Effector CD4-positive, alpha-beta T cell (primary cell): ENCODE measurements around the gene PTPRZ1.

ENCODE experiments used
- DNase-seq: peaks from one replicate; pipeline ENCODE4 v3.0.0-alpha.2; 2020

The PTPRZ1 gene

DNA sequence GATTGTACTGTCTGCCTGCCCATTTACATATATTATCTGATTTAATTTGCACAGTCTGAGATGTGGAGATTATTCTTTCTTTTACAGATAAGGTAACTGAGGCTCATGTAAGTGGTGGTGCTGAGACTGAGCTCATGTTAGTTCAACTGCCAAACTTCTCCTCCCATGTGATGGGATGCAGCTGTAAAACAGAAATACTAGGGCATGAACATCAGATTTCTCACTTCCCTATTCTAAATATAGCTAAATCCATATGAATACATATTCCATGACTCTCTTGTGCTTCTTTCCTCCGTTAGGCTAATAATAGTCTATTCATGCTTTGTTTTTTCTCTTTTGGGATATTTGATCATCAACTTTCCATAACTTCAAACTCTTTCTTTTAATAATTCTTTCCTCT lies 84.7 kb downstream of the PTPRZ1 start:
- no peak for DNase-seq

DNA sequence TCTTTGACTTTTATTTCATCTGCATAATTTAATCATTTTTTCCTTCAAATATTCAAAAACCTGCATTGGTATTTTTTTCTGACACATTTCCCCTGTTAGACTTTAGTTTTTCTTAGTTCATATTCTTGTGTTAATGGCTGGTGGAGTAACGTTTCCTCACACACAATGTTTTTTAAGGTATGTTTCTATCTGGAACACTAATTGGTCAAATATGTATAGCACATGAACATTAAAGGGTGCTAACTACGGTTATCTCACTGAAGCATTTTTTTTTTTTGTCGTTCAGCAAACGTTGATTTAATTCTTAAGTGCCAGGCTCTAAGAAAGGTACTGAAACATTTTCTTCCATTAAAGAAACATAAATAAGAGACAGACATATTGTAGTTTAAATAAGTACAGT lies 87.7 kb downstream of the PTPRZ1 start:
- no peak for DNase-seq

DNA sequence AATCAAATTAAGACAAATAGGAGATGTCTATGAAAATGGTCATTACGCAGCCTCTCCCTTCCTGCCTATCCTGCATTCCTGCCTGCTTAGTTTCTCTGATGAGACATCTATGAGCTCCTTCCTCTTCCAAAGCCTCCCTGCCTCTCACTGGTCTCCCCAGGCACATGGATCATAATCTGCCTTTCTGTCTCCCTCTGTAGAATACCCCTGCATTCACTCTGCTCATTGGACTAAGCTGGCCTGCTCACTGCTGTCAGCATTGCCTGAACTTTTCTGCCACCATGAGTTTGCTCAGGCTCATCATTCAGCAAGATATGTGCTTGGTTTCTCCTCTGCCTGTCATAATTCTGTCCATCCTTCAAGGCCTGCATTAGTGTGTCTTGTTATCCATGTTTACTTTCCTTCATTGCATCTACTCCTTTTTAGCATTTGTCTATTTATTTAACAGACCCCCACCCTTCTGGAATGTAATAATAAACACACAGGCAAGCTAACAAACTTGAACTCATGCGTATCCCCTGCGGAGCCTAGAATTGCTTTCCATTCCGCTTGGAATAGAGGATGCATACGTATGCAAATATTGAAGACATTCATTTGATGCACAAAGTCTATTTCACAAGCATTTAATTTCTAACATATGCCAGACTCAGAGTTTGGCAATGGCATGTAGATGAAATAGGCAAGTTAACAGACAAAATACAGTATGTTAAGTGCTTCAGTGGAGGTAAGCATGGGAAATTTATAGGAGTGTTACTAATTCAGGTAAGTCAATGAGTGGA lies 88.3 kb downstream of the PTPRZ1 start:
- DNase-seq: no peak

DNA sequence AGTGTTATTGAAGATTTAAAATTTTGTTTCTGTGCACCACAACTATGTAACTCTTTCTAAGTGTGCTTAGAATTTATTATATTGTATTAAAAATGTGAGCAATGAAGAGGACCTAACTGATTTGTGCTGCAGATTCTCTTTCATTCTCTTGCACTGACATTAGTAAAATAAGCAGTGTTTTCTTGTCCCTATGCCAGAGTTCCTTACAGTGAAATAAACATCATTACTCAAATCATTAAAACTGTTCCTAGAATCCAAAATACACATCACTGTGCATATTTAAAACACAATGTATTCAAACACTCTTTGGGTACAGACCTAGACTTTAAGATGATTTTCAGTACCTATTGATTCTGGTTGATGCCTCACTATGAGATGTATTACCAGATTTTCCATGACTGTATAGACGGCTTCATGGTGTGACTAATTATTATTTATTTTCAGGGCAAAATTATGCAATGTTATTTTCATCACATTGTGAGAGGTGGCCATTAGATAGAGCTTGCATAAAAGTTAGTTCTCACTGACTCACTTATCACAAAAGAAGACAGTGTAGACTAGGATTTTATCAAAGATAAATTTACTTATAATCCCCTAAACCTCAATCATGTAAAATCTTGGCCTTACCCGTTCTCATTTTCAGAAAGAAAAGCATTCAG lies 93.4 kb downstream of the PTPRZ1 start:
- DNase-seq: no peak

DNA sequence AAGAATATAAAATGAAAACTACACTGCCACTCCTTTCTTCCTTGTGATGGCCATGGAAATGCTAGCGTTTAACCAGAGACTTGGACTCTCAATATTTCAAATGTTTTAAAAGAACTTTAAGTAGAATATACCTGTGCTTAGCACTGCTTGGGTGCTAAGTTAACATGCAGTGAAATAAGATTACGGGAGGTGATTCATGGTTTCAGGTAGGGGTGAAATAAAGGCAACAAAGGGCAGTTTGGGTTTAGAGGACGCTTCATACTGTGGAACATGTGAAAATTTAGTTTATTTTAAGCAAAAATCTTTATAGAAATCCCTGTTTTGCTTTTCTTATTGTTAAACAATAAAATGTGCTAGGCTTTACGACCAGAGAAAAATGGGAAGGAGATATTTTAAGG lies 94.0 kb downstream of the PTPRZ1 start:
- DNase-seq: no peak

DNA sequence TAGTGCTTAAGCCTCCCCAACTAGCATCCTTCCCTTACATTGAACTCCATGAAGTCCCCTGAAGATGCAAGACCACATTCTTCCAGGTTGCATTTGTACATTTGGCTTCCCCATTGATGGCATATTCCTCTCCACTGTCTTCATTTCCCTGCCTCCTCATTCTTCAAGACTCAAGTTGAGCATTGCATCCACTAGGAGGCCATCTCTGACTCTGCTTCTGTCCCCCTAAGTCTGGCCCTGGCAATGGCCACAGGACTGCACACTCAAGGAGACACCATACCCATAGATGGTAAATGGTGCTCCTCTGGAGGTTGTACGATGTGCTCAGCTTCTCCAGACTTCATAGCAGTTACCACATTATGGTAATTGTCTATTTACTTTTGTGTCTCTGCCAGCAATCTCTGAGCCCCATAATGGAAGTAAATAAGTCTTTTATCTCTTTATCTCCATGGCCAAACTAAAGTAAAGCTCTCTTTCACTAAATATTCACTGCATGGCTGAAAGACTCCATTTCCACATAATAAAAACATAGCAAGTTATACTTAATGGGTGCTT lies 112.6 kb downstream of the PTPRZ1 start:
- DNase-seq: no peak

DNA sequence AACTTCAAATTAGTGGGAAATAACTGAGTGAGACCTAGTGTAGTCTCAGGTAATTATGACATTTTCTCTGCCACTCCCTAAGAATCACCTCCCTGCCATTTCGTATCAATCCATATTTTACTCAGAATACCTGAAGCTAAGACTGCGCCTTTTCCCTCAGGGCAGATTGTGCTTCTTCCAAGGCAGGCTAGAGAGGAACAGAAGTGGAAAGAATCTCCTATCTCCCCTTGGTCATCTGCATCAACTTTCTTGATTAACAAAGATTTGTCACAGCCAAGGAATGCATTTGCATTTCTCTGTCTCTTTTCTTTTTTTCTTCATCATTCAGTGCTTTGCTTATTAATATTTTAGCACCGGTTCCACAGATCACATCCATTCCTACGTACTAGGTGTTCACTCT lies 119.1 kb downstream of the PTPRZ1 start:
- no peak for DNase-seq

DNA sequence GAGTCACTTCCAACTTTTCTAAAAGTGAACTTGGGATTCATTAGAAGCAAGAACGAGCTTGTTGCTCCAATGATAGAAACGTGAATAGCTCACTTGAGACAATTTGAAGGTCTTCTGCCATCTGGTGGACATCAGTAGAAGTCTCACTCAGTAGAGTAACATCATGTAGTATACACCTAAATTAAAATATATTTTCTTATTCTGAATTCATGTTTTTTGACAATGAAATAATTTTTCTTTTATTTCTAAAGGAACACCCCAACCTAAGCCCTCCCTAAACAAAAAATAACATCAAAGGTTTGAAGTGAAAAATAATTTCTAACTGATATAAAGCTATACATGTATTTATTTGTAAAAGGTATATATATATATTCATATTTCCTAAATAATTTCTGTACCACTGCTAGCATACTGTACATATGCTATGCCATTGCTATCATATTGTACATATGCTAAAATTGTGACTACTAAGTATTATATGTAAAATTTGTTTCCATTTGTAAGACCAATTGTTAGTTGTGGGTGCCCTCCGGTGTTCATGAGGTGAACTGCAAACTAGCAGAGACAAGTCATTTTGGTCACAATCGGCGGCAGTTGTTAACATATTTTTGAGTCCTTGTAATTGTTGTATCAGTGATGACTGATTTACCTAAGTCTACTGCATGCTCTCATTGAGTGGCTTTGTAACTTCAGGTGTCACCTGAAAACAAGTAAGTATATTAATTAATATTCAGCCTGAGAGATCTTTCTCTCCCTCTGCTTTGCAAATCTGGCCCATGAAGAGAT lies 121.9 kb downstream of the PTPRZ1 start:
- peak; percentile 3 for DNase-seq

DNA sequence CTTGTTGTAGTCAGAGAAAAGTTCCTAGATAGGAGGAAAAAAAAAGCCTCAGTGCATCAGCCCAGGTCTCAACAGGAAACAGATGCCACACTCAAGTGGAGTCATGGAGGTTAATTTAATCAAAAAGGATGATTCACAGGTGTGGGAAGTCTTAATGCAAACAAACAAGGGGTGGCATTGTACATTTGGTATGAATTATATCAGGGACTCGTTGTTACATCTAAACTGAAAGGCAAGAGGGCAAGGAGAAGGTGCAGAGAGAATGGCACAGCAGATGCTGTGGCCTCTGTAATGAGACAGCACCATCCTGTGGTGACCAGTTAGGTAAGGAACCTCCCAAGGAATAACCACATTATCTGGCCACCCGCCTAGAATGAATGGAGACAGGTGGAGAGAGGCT lies 133.7 kb downstream of the PTPRZ1 start:
- DNase-seq: no peak

DNA sequence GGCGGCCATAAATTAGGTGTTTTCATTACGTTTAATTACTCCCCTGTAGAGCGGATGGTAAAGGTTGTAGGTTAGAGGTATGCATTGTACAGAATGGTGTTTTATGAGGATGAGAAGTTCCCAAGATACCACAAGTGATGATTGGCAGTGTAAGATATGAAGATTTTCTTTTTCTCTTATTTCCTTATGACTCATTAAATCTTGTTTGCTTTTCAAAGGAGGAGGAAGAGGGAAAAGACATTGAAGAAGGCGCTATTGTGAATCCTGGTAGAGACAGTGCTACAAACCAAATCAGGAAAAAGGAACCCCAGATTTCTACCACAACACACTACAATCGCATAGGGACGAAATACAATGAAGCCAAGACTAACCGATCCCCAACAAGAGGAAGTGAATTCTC lies 137.2 kb downstream of the PTPRZ1 start:
- no peak for DNase-seq

DNA sequence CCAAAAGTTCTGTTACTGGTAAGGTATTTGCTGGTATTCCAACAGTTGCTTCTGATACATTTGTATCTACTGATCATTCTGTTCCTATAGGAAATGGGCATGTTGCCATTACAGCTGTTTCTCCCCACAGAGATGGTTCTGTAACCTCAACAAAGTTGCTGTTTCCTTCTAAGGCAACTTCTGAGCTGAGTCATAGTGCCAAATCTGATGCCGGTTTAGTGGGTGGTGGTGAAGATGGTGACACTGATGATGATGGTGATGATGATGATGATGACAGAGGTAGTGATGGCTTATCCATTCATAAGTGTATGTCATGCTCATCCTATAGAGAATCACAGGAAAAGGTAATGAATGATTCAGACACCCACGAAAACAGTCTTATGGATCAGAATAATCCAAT lies 140.1 kb downstream of the PTPRZ1 start:
- DNase-seq: no peak

DNA sequence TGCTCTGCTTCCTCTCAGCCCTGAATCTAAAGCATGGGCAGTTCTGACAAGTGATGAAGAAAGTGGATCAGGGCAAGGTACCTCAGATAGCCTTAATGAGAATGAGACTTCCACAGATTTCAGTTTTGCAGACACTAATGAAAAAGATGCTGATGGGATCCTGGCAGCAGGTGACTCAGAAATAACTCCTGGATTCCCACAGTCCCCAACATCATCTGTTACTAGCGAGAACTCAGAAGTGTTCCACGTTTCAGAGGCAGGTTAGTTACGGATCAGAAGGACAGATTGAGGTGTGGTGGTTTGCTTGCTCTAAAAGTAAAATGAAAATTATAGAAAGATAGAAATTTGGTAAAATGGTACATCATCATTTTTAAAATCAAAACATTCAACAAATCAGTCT lies 140.7 kb downstream of the PTPRZ1 start:
- no peak for DNase-seq

DNA sequence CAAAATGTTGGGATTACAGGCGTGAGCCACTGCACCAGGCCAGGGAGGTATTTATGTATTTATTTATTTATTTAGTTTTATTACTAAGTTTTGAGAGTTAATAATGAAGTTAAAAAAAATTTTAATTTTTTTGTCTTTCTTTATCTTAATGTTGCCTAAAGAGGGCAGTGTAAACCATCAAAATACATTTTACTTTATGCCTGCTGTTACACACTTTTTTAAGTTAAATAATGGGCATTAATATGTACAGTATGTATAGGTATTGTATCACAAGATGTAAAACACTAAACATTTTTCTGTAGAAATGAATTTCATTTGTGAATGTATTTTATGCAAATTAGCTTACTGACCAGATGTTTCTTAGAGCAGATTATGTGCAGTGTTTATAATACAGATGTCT lies 141.7 kb downstream of the PTPRZ1 start:
- no peak for DNase-seq

DNA sequence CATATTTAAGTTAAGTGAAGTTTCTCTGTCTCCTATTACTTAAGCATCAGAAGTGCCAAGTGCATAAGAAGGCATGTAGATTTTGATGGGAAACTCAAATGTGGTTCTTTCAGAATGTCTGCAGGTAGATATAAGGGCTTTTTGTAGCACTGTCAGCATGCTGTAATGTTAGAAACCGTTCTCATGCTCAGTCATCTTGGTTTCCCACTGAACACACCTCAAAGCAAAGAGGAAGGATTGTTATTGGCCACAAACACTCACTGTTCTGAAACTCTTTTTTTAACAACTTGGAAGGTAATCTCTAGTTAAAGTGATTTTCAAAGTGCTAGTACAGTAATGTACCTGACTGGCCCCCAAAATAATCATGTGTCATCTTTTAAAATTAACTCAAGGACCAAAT lies 145.1 kb downstream of the PTPRZ1 start:
- DNase-seq: no peak

DNA sequence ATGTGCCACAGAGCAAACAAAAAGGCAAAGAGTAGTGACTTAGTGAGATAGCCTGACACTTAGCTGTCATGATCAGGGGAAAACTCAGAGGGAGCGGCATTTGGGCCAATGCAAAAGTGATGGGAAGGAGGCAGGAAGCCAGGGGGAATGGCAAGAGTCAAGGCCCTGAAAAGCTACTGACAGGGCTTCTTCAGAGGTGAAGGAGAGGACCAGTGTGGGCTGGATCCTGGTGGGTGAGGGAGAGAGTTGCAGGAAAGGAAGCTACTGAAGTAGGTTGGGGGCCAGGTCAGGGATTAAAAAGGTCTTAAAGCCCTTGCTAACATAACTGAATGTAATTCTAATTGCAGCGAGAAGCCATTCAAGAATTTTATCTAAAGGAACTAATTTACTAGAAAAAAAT lies 154.1 kb downstream of the PTPRZ1 start:
- DNase-seq: no peak

DNA sequence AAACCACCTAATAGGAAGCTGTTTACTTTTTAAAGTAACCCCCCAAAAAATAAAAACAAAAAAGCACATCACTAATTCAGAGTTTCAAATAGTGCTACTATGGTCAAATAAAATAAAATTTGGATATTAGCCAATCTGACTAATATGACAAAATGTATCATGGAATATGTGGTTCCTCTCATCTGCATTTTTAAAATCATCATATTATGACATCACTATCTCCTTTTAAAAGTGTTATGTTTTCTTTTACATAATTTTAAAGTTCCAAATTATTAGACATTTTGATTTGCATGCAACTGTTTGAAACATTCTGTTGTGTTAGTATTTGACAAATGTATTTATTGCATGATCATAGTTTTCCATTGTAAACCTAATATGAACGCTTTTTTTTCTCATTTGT lies 160.7 kb downstream of the PTPRZ1 start:
- no peak for DNase-seq

DNA sequence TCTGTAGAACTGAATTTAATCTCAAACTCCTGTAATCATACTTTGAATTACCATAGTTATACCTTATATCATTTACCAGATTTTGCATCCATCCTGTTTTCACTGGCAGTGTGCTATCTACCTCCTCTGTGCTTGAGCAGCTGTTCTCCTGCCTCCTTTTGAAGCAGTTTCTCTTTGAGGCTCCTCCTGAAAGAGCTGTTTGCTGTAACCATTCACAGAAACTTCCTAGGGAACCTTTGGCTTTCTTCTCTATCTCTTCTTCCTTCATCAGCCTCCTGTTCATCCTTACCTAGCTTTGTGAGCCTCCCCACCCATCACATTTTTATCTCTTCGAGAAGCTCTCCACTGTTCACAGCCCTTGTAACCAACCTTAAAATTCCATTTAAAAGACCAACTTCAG lies 162.9 kb downstream of the PTPRZ1 start:
- DNase-seq: no peak

DNA sequence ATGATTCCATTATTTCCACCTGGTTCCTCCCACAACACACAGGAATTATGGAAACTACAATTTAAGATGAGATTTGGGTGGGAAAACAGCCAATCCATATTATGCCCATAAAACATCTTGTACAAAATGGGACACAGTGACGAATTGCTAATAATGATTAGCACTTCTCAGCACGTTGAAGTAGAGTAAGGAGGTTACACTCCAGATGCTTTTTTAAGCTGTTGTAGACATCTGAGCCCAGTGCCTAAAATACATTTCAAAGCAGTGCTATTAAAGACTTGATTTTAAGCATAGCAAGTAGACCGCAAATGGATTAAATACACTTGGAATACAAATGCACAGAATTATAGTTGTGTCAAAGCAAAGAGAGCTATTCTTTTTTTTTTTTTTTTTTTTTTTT lies 165.2 kb downstream of the PTPRZ1 start:
- no peak for DNase-seq

DNA sequence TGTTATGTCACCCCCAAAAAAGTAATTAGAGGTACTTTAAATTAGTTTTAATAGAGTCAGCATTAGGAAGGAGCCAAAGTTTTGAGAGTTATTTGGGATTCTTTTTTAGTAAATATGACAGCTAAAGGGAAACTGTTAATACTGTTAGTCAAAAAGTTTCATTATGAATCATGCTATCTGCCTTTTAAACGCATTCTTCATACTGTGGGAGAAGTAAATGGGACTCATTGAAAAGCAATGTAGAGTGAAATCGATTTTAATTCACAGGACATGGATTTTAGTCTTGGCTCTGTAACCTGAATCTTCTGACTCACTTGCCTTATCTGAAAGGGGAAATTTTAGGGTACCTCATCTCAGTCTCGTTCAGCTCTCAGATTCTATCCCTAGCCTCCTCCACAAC lies 165.9 kb downstream of the PTPRZ1 start:
- no peak for DNase-seq

DNA sequence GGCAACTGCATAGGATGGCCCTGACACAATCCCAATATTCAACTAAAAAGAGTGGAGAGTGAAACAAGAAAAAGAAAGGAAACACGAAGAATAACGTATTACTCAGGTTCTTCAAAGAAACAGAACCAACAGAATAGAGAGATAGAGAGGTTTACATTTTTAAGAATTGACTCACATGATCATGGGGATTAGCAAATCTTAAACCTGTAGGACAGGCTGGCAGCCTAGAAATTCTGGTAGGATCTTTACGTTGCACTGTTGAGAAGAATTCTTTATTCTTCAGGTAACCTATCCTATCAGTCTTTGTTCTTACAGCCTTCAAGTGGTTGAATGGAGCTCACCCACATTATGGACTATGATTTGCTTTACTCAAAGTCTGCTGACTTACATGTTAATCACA lies 167.2 kb downstream of the PTPRZ1 start:
- no peak for DNase-seq

DNA sequence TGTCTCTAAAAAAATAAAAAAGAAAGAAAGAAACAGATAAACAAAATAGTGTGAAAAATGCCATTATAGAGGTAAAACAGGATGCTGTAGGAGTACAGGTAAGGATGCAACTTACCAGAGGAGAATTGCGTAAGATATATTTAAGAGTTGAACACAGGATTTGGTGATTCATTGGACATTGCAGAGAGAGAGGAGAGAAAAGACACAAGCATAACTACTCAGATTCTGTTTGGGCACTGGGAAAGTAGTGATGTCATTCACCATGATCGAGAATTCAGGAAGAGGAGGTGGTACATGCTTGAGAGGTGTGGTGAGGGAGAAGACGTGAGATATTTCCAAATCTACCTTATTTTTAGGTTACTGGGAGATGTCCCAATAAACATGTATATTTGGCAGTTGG lies 173.4 kb downstream of the PTPRZ1 start:
- no peak for DNase-seq

DNA sequence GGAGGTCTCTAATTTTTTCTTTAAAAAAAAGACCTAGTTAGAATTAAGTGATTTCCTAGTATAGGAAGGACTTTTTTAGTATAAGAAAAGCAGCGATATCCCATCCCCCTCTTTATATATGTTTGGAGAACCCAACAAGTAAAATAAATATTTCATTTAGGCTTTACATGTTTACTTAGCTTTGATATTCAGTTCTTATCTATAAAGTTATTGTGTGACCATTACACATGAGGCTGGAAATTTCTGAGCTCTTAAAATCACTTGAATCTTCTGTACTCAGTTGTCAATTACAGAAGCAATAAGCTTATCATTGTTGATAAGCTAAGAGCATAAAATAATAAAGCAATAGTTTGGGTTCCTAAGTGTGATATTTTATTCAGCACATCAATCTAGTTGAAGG lies 181.4 kb downstream of the PTPRZ1 start:
- DNase-seq: no peak

DNA sequence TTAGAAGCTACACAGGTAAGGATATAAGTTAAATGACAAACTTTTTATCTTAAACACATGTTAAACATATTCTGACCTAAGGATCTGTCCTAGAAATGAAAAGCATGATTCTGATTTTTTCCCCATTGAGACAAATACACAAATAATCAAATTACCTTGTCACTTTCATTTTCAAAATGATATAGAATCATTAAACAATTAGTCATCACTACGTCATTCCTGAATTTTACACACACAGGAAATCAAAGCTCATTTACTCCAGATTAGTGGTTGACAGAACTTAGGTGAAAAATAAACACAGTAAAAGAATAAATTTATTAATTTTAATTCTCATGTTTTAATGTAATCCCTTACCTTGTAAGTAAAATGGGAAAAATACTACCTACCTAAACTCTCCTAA lies 182.1 kb downstream of the PTPRZ1 start:
- DNase-seq: no peak

DNA sequence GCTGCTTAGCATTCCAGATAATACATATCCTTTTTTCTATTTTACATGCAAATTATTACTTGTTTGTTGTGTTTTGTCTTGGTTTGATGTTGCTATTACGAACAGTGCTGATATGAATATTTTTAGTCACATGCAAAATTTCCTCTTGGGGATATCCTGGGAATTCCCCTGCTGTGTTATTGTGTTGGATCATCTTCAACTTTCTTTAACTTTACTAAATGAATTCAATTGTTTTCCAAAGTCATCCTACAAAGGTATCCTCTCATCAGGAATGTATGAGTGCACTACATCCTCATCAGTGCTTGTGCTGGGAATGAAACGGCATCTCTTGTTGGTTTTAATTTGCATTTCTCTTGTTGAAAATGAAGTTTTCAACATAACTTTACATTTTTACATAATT lies 184.0 kb downstream of the PTPRZ1 start:
- no peak for DNase-seq
